ENCODE results near the gene HSD3B1.
"Not testable (repeated sequence)": the region's sequence is repeated elsewhere in the genome, so short reads cannot be mapped to it uniquely, and the experiment has no call there.

HSD3B1 gene

GRCh38 chr1:119560402-119560801 lies 53.4 kb downstream of the HSD3B1 start:
- not testable (repeated sequence) for H3K4me3 ChIP-seq (ENCODE audit: low read length); H3K18ac ChIP-seq (ENCODE audit: low read length); H3K79me2 ChIP-seq (ENCODE audit: control insufficient read depth, insufficient read depth, low read length); H3K36me3 ChIP-seq (ENCODE audit: control insufficient read depth, insufficient read depth, low read length); H3K27ac ChIP-seq (ENCODE audit: low read depth, low read length); H3K9ac ChIP-seq (ENCODE audit: low read length); H3K4me2 ChIP-seq (ENCODE audit: low read length); H3K27me3 ChIP-seq (ENCODE audit: insufficient read depth, low read length, poor library complexity); DNase-seq; H3K4ac ChIP-seq (ENCODE audit: low read depth, low read length); H3K56ac ChIP-seq (ENCODE audit: low read length); H2BK5ac ChIP-seq (ENCODE audit: low read length); H3K23ac ChIP-seq (ENCODE audit: low read length); H2AK5ac ChIP-seq (ENCODE audit: low read length); H4K5ac ChIP-seq (ENCODE audit: low read length); H2BK120ac ChIP-seq (ENCODE audit: low read depth, low read length); H4K8ac ChIP-seq (ENCODE audit: low read depth, low read length); H3K4me1 ChIP-seq (ENCODE audit: control insufficient read depth, low read depth, low read length); H2BK15ac ChIP-seq (replicated peaks; ENCODE audit: low read depth); H3K79me1 ChIP-seq (ENCODE audit: low read length)
- no CpG with 5 or more reads among the region's 3 CpGs for WGBS (ENCODE audit: extremely low coverage, insufficient coverage, low lambda C conversion rate)

GRCh38 chr1:119564548-119564947 lies 57.5 kb downstream of the HSD3B1 start:
- H3K4me3 ChIP-seq (ENCODE audit: low read length), result no peak overlapping the region
- H3K27ac ChIP-seq (ENCODE audit: low read depth, low read length), result no peak overlapping the region
- H4K5ac ChIP-seq (ENCODE audit: low read length), result no peak overlapping the region
- no peak overlapping the region for H3K4me2 ChIP-seq (ENCODE audit: low read length)
- H3K56ac ChIP-seq (ENCODE audit: low read length), result no peak overlapping the region
- no peaks in the 10 kb centered on the region for H3K79me1 ChIP-seq (ENCODE audit: low read length)
- H3K18ac ChIP-seq (ENCODE audit: low read length), result no peak overlapping the region
- no peak overlapping the region for H2BK5ac ChIP-seq (ENCODE audit: low read length)
- H2BK15ac ChIP-seq (replicated peaks; ENCODE audit: low read depth), result no peak overlapping the region
- 100% methylated on average over 1 of the region's 3 CpGs for WGBS (ENCODE audit: extremely low coverage, insufficient coverage, low lambda C conversion rate)
- H3K79me2 ChIP-seq (ENCODE audit: control insufficient read depth, insufficient read depth, low read length), result no peaks in the 10 kb centered on the region
- no peak overlapping the region for H4K8ac ChIP-seq (ENCODE audit: low read depth, low read length)
- H3K23ac ChIP-seq (ENCODE audit: low read length), result no peak overlapping the region
- H3K9ac ChIP-seq (ENCODE audit: low read length), result no peak overlapping the region
- H2BK120ac ChIP-seq (ENCODE audit: low read depth, low read length), result no peak overlapping the region
- no peak overlapping the region for H2AK5ac ChIP-seq (ENCODE audit: low read length)
- no peak overlapping the region for H3K4ac ChIP-seq (ENCODE audit: low read depth, low read length)
- no peaks in the 10 kb centered on the region for H3K36me3 ChIP-seq (ENCODE audit: control insufficient read depth, insufficient read depth, low read length)
- no peaks in the 10 kb centered on the region for H3K4me1 ChIP-seq (ENCODE audit: control insufficient read depth, low read depth, low read length)
- no peak for DNase-seq
- H3K27me3 ChIP-seq (ENCODE audit: insufficient read depth, low read length, poor library complexity), result no peaks in the 10 kb centered on the region
